Lower leg skin (tissue), 3 donors: ENCODE measurements around the gene PLA2G3.

Experiments used
- CTCF ChIP-seq, 3 donors: fragments of 450-650 bp; IDR thresholded peaks; one replicate each; pipeline ENCODE4 v1.5.1; 2016; ENCODE audit warnings: antibody characterized with exemption in 3 of 3, mild to moderate bottlenecking in 3 of 3, moderate library complexity in 2 of 3
- POLR2A ChIP-seq, 2 donors: fragments of 450-650 bp; IDR thresholded peaks; one replicate each; pipeline ENCODE4 v1.6.1; 2016 to 2017; ENCODE audit warnings: antibody characterized with exemption in 2 of 2, mild to moderate bottlenecking in 1 of 2, moderate library complexity in 1 of 2

- TF ChIP-seq CTCF (IDR thresholded peaks at IDR 0.05) (no peak), POLR2A (IDR thresholded peaks at IDR 0.05) (no peak)
These were observed 46.2 kb downstream of the PLA2G3 start for GRCh38 chr22:31094021-31094551.
